Neural cell (in vitro differentiated cells): ENCODE results near the gene ICE2. TPM values are rescaled to one million over a fixed set of nuclear protein-coding genes. Genes with fewer than 3 reads are reported as not detected.

ENCODE experiments used
- H2AFZ ChIP-seq: fragments of 200-600, 300-800 bp; sonication (generic), shearing (Covaris generic); 2 replicates; pipeline ENCODE4 v1.6.0; 2014; ENCODE audit warnings: low read depth, mild to moderate bottlenecking, antibody characterized with exemption, low read length, moderate library complexity
- H3F3A ChIP-seq: fragments of 200-600 bp; shearing (Covaris generic); 2 replicates; pipeline ENCODE4 v1.6.1; 2016; ENCODE audit warnings: mild to moderate bottlenecking, moderate library complexity, mixed read lengths, antibody characterized with exemption, low read length; ENCODE audit not compliant: insufficient read depth, poor library complexity, severe bottlenecking
- H3K27ac ChIP-seq: fragments of 200-600, 300-800 bp; sonication (generic), shearing (Covaris generic); 2 replicates; pipeline ENCODE4 v1.5.1; 2014; ENCODE audit warnings: mild to moderate bottlenecking, low read length, moderate library complexity
- H3K27me3 ChIP-seq: fragments of 300-800, 200-600 bp; sonication (generic), shearing (Covaris generic); 2 replicates; pipeline ENCODE4 v1.6.0; 2014; ENCODE audit warnings: mild to moderate bottlenecking, low read depth, low read length, moderate library complexity; ENCODE audit not compliant: insufficient read depth
- H3K36me3 ChIP-seq: fragments of 300-800, 200-600 bp; sonication (generic), shearing (Covaris generic); 2 replicates; pipeline ENCODE4 v1.5.1; 2014; ENCODE audit warnings: mild to moderate bottlenecking, antibody characterized with exemption, low read length, moderate library complexity; ENCODE audit not compliant: insufficient read depth
- H3K4me2 ChIP-seq: fragments of 300-800, 200-600 bp; sonication (generic), shearing (Covaris generic); 2 replicates; pipeline ENCODE4 v1.6.0; 2014; ENCODE audit warnings: mild to moderate bottlenecking, low read length
- H3K4me3 ChIP-seq: fragments of 300-800, 200-600 bp; sonication (generic), shearing (Covaris generic); 2 replicates; pipeline ENCODE4 v1.5.1; 2014; ENCODE audit warnings: mild to moderate bottlenecking, low read length, moderate library complexity
- H3K79me2 ChIP-seq: fragments of 200-600 bp; shearing (Covaris generic); replicated peaks from 2 replicates; pipeline ENCODE4 v1.6.0; 2014; ENCODE audit warnings: mild to moderate bottlenecking, low read length, moderate library complexity; ENCODE audit not compliant: insufficient read depth
- H3K9ac ChIP-seq: fragments of 300-800, 200-600 bp; sonication (generic), shearing (Covaris generic); 2 replicates; pipeline ENCODE4 v1.6.1; 2016; ENCODE audit warnings: mild to moderate bottlenecking, low read length, mixed read lengths
- H3K9me2 ChIP-seq: fragments of 200-600 bp; shearing (Covaris generic); 2 replicates; pipeline ENCODE4 v1.6.1; 2016; ENCODE audit warnings: mild to moderate bottlenecking, low read length, mixed read lengths; ENCODE audit not compliant: insufficient read depth
- H3K9me3 ChIP-seq: fragments of 200-600, 300-800 bp; sonication (generic), shearing (Covaris generic); 2 replicates; pipeline ENCODE4 v1.6.1; 2016; ENCODE audit warnings: mild to moderate bottlenecking, mixed run types, low read length, moderate library complexity, mixed read lengths
- H4K20me1 ChIP-seq: fragments of 200-600 bp; shearing (Covaris generic); 2 replicates; pipeline ENCODE4 v1.6.1; 2016; ENCODE audit warnings: mild to moderate bottlenecking, mixed run types; ENCODE audit not compliant: insufficient read depth
- EP300 ChIP-seq: fragments of 450-650 bp; conservative IDR thresholded peaks from 2 replicates; pipeline ENCODE4 v1.6.1; 2014; ENCODE audit warnings: antibody characterized with exemption, mild to moderate bottlenecking, moderate library complexity; ENCODE audit not compliant: poor library complexity, severe bottlenecking
- EZH2 ChIP-seq: fragments of 200-600, 300-800 bp; shearing (Covaris generic), sonication (generic); IDR thresholded peaks from 2 replicates; pipeline ENCODE4 v1.6.1; 2014; ENCODE audit warnings: antibody characterized with exemption, low read length, borderline replicate concordance, mild to moderate bottlenecking; ENCODE audit not compliant: insufficient read depth, poor library complexity, severe bottlenecking
- MXI1 ChIP-seq: fragments of 450-650 bp; conservative IDR thresholded peaks from 2 replicates; pipeline ENCODE4 v1.6.1; 2014; ENCODE audit warnings: antibody characterized with exemption, mild to moderate bottlenecking; ENCODE audit not compliant: poor library complexity, severe bottlenecking
- POLR2AphosphoS5 ChIP-seq: IDR thresholded peaks from 2 replicates; pipeline ENCODE4 v1.6.1; 2012
- RAD21 ChIP-seq: fragments of 450-650 bp; conservative IDR thresholded peaks from 2 replicates; pipeline ENCODE4 v1.6.1; 2014; ENCODE audit warnings: antibody characterized with exemption, mild to moderate bottlenecking, moderate library complexity
- SMC3 ChIP-seq: fragments of 450-650 bp; conservative IDR thresholded peaks from 2 replicates; pipeline ENCODE4 v1.6.1; 2014; ENCODE audit warnings: antibody characterized with exemption, mild to moderate bottlenecking, moderate library complexity; ENCODE audit not compliant: poor library complexity
- TAF1 ChIP-seq: IDR thresholded peaks from 2 replicates; pipeline ENCODE4 v1.6.1; 2012; ENCODE audit warnings: low read depth
- polyA plus RNA-seq: library from polyadenylated mRNA; depleted of rRNA; stranded (reverse); fragments of >200 nt; gene quantifications from 2 replicates; pipeline ENCODE4 v1.2.3, GENCODE V29; 2014
- TF ChIP-seq, protein P1 (sequence below): fragments of 450-650 bp; IDR thresholded peaks from 2 replicates; pipeline ENCODE4 v1.5.1; 2014; ENCODE audit warnings: antibody characterized with exemption, mild to moderate bottlenecking, moderate library complexity; ENCODE audit not compliant: poor library complexity, severe bottlenecking
- TF ChIP-seq, protein P2 (sequence below): IDR thresholded peaks from 2 replicates; pipeline ENCODE4 v1.6.1; 2012; ENCODE audit warnings: borderline replicate concordance

The ICE2 gene
- polyA plus RNA-seq, 1 donor from 2014 or later, result 34.0 TPM

DNA sequence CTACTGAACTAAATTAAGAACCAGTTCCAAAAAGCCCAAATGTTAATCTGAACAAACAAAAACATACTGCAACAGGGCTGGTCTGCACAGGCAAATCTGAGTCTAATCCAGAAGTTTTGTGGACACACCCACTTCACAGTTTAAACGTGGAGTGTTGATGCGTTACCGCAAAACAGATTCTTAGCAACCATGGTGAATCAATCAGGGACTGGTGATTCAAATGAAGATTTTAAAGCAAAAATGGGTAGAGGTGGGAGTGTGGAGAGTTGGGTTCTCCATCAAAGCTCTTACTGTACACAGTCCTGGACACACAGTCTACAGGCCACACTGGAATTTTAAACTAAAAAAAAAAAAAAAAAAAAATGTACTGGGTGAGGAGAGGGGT is 86.3 kb downstream of the ICE2 start:
- Histone ChIP-seq H3K79me2 (no peaks in the 10 kb centered on the region), H3K4me3 (no peak overlapping the region), H3K27me3 (peaks cover 12% of the 10 kb centered on the region), H3K9me2 (no peaks in the 10 kb centered on the region), H4K20me1 (no peaks in the 10 kb centered on the region), H3K9me3 (no peaks in the 10 kb centered on the region), H2AFZ (no peak overlapping the region), H3K36me3 (no peaks in the 10 kb centered on the region), H3F3A (no peaks in the 10 kb centered on the region), H3K9ac (no peak overlapping the region), H3K27ac (no peak overlapping the region), H3K4me2 (no peak overlapping the region)
- TF ChIP-seq SMC3, result no peak
- TF ChIP-seq, protein P1, sequence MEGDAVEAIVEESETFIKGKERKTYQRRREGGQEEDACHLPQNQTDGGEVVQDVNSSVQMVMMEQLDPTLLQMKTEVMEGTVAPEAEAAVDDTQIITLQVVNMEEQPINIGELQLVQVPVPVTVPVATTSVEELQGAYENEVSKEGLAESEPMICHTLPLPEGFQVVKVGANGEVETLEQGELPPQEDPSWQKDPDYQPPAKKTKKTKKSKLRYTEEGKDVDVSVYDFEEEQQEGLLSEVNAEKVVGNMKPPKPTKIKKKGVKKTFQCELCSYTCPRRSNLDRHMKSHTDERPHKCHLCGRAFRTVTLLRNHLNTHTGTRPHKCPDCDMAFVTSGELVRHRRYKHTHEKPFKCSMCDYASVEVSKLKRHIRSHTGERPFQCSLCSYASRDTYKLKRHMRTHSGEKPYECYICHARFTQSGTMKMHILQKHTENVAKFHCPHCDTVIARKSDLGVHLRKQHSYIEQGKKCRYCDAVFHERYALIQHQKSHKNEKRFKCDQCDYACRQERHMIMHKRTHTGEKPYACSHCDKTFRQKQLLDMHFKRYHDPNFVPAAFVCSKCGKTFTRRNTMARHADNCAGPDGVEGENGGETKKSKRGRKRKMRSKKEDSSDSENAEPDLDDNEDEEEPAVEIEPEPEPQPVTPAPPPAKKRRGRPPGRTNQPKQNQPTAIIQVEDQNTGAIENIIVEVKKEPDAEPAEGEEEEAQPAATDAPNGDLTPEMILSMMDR, result no peak
- TF ChIP-seq, protein P2, sequence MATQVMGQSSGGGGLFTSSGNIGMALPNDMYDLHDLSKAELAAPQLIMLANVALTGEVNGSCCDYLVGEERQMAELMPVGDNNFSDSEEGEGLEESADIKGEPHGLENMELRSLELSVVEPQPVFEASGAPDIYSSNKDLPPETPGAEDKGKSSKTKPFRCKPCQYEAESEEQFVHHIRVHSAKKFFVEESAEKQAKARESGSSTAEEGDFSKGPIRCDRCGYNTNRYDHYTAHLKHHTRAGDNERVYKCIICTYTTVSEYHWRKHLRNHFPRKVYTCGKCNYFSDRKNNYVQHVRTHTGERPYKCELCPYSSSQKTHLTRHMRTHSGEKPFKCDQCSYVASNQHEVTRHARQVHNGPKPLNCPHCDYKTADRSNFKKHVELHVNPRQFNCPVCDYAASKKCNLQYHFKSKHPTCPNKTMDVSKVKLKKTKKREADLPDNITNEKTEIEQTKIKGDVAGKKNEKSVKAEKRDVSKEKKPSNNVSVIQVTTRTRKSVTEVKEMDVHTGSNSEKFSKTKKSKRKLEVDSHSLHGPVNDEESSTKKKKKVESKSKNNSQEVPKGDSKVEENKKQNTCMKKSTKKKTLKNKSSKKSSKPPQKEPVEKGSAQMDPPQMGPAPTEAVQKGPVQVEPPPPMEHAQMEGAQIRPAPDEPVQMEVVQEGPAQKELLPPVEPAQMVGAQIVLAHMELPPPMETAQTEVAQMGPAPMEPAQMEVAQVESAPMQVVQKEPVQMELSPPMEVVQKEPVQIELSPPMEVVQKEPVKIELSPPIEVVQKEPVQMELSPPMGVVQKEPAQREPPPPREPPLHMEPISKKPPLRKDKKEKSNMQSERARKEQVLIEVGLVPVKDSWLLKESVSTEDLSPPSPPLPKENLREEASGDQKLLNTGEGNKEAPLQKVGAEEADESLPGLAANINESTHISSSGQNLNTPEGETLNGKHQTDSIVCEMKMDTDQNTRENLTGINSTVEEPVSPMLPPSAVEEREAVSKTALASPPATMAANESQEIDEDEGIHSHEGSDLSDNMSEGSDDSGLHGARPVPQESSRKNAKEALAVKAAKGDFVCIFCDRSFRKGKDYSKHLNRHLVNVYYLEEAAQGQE, result no peak
- no peak for TF ChIP-seq MXI1
- no peak for TF ChIP-seq EZH2
- no peak for TF ChIP-seq EP300
- TF ChIP-seq POLR2AphosphoS5, result no peak
- no peak for TF ChIP-seq RAD21
- TF ChIP-seq TAF1, result no peak

DNA sequence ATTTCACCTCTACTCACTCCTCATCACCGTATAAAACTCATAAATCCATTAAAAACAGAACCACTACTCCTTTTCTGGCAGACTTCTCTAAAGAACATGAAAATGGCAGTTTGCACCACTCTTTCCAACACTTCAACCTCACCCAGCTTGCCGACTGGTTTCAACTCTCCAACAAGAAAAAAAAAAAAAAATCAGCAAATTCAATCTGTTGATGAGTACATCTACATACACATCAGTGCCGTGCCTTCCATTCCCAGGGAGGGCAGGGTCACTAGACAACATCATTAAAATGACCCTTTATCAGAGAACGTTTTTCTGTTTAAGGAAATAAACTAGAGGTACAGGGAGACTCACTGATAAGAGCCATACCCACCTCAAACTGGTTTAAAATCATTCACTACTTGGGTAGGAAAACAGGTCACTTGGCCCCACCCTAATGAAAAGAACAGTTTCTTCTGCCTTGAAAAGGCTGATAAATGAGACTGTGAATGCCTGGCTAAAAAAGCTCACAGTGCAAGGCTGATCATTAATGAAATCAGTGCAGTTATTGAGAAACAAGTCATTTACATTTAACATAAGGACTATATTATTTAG is 87.1 kb downstream of the ICE2 start:
- H3K9ac ChIP-seq, result no peak overlapping the region
- peaks cover 5% of the 10 kb centered on the region for H3K27me3 ChIP-seq
- TF ChIP-seq EP300, result no peak
- TF ChIP-seq MXI1, result no peak
- TF ChIP-seq SMC3, result no peak
- no peak for TF ChIP-seq RAD21
- TF ChIP-seq POLR2AphosphoS5, result no peak
- H3K27ac ChIP-seq, result no peak overlapping the region
- H3K9me3 ChIP-seq, result no peaks in the 10 kb centered on the region
- H3K4me3 ChIP-seq, result no peak overlapping the region
- no peak overlapping the region for H2AFZ ChIP-seq
- no peaks in the 10 kb centered on the region for H3F3A ChIP-seq
- H4K20me1 ChIP-seq, result no peaks in the 10 kb centered on the region
- no peaks in the 10 kb centered on the region for H3K79me2 ChIP-seq
- no peaks in the 10 kb centered on the region for H3K9me2 ChIP-seq
- H3K36me3 ChIP-seq, result no peaks in the 10 kb centered on the region
- H3K4me2 ChIP-seq, result no peak overlapping the region
